CD4-positive, alpha-beta T cell (primary cell): ENCODE results near the gene NEK7. TPM values are rescaled to one million over a fixed set of nuclear protein-coding genes. Genes with fewer than 3 reads are reported as not detected.

Source experiments
- ATAC-seq: fragments of 200-7000 bp; cut with Tn5 transposase; one replicate; pipeline ENCODE4 v1.10.0; 2022; ENCODE audit warnings: mild to moderate bottlenecking; ENCODE audit not compliant: poor library complexity
- CTCF ChIA-PET: fragments of 350-600 bp; sonication (Branson Sonifier 250); formaldehyde crosslinking; loops from one replicate; lab custom pipeline; 2021; ENCODE audit warnings: antibody characterized with exemption, inconsistent platforms; lab: Charles Lee
- POLR2A ChIA-PET: fragments of 350-600 bp; sonication (Branson Sonifier 250); formaldehyde crosslinking; loops from one replicate; lab custom pipeline; 2021; ENCODE audit warnings: antibody characterized with exemption, inconsistent platforms; lab: Charles Lee
- DNase-seq, 14 experiments: peaks; one replicate each; pipeline ENCODE4 v3.0.0-alpha.2; 2013 to 2020; ENCODE audit warnings: mixed read lengths in 2 of 14
- H3K27ac ChIP-seq, 2 donors: one replicate each; pipeline versions ENCODE4 v1.5.1 to v1.7.0; 2013; ENCODE audit warnings: low read length in 2 of 2, low read depth in 1 of 2, mild to moderate bottlenecking in 1 of 2
- H3K27me3 ChIP-seq, 2 experiments: 1 replicate in 1 of 2; 2 replicates in 1 of 2; pipeline versions ENCODE4 v1.6.1 to v1.7.0; 2013; ENCODE audit warnings: low read length in 2 of 2, control low read depth in 1 of 2, mild to moderate bottlenecking in 1 of 2, moderate library complexity in 1 of 2; ENCODE audit not compliant: insufficient read depth in 2 of 2, control insufficient read depth in 1 of 2
- H3K36me3 ChIP-seq: one replicate; pipeline ENCODE4 v1.6.1; 2013; ENCODE audit warnings: low read length, control low read depth; ENCODE audit not compliant: insufficient read depth
- H3K4me1 ChIP-seq: one replicate; pipeline ENCODE4 v1.6.1; 2013; ENCODE audit warnings: low read length, control low read depth; ENCODE audit not compliant: insufficient read depth
- H3K4me3 ChIP-seq: one replicate; pipeline ENCODE4 v1.5.1; 2013; ENCODE audit warnings: mild to moderate bottlenecking, low read length, moderate library complexity
- H3K9me3 ChIP-seq, 2 experiments: 1 replicate in 1 of 2; 2 replicates in 1 of 2; pipeline versions ENCODE4 v1.6.1 to v1.7.0; 2013; ENCODE audit warnings: low read length in 2 of 2, mild to moderate bottlenecking in 2 of 2, control low read depth in 1 of 2, moderate library complexity in 1 of 2; ENCODE audit not compliant: control insufficient read depth in 1 of 2, insufficient read depth in 1 of 2
- H3K27ac Mint-ChIP-seq: one replicate; pipeline ENCODE4 v1.8.0; 2020; ENCODE audit warnings: mixed read lengths
- H3K27me3 Mint-ChIP-seq: one replicate; pipeline ENCODE4 v1.8.0; 2021; ENCODE audit warnings: mixed read lengths
- H3K36me3 Mint-ChIP-seq: one replicate; pipeline ENCODE4 v1.8.0; 2021; ENCODE audit warnings: low read depth, mixed read lengths
- H3K4me1 Mint-ChIP-seq: one replicate; pipeline ENCODE4 v1.8.0; 2021; ENCODE audit warnings: low read depth, mixed read lengths
- H3K4me3 Mint-ChIP-seq: one replicate; pipeline ENCODE4 v1.8.0; 2020; ENCODE audit warnings: mild to moderate bottlenecking, mixed read lengths
- H3K9me3 Mint-ChIP-seq: one replicate; pipeline ENCODE4 v1.8.0; 2020; ENCODE audit warnings: mixed read lengths
- CTCF ChIP-seq: fragments of 200-600 bp; IDR thresholded peaks from one replicate; pipeline ENCODE4 v1.8.0; 2022; ENCODE audit warnings: antibody characterized with exemption, mild to moderate bottlenecking
- intact Hi-C, 2 experiments: fragments of 100-400 bp; cut with DNase I in 1 of 2; cut with micrococcal nuclease in 1 of 2; formaldehyde crosslinking; loops; one replicate each; pipeline versions ENCODE4 v1.15.1 to v1.9.0; 2023 to 2025; cut with DNase I, micrococcal nuclease
- total RNA-seq, 174 experiments: library from RNA in 2 of 174; stranded (reverse) in 2 of 174; gene quantifications; one replicate each; pipeline ENCODE4 v1.2.3 and lab custom pipeline; 2021 to 2026

The NEK7 gene
- total RNA-seq, 2 experiments from 2014 or later, result 11.8 to 13.0 TPM

DNA sequence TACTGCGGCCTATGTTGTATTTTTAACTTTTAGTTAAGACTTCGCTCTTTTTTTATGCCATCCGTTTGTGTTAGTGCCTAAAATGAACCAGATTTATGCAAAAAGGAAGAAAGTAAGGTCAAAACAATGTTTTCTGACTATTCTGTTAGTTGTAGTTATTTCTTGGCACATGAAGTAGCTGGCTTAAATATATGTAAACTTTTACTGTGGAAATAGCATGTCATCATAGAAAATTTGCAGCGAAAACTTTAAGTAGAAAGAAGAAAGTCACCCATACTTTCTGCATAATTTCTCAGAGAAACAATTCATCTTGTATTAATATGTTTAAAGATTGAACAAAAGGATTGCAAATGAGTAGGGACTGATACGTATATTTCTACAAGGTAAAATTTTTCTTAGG, 106.4 kb downstream of the NEK7 start:
- POLR2A ChIA-PET, result interaction anchor here (1.0 kb wide), 1 partner anchor 105 kb away, joined by 3 read pairs; no protein-coding TSS in a partner anchor
- no peaks in the 10 kb centered on the region for H3K4me1 ChIP-seq
- Mint-ChIP-seq H3K27me3 (no peaks in the 10 kb centered on the region), H3K27ac (no peak overlapping the region), H3K9me3 (no peaks in the 10 kb centered on the region), H3K4me3 (no peak overlapping the region), H3K36me3 (peaks cover 16% of the 10 kb centered on the region), H3K4me1 (peaks cover 49% of the 10 kb centered on the region)
- H3K36me3 ChIP-seq, result peaks cover 28% of the 10 kb centered on the region
- no peak for DNase-seq
- no peak overlapping the region for H3K4me3 ChIP-seq
- TF ChIP-seq CTCF, result no peak
- intact Hi-C loops, result loop anchor here in 1 of 2 experiments (10.0 kb wide), 2 partner anchors 48 to 338 kb away; no protein-coding TSS in a partner anchor
- H3K9me3 ChIP-seq, result no peaks in the 10 kb centered on the region
- no peak overlapping the region for H3K27ac ChIP-seq
- CTCF ChIA-PET, result interaction anchor here (1.3 kb wide), 1 partner anchor 11 kb away, joined by 3 read pairs; no protein-coding TSS in a partner anchor
- ATAC-seq, result no peak
- no peaks in the 10 kb centered on the region for H3K27me3 ChIP-seq

DNA sequence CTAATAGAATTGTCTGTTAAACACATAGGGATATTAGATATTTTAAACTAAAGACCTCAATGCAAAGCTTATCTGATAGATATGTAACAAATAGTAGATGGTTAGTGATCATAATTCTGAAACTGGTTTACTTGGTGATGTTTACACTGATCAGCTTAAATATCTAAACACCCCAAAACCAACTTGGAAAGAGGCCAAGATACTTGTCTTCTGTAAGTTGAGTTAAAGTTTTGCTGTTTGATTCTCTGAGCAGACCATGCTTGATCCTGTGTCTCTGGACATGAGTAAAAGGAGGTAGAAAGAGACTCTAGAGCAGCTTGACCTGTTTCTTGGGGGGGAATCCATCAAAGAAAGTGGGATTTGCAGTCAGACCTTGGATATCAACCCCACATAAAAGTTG, 107.5 kb downstream of the NEK7 start:
- CTCF ChIA-PET, result interaction anchor here (0.7 to 1.0 kb wide), 2 partner anchors 10 to 19 kb away, joined by 3 read pairs; no protein-coding TSS in a partner anchor
- H3K4me1 Mint-ChIP-seq, result peaks cover 40% of the 10 kb centered on the region
- no peak for TF ChIP-seq CTCF
- no peak overlapping the region for H3K4me3 Mint-ChIP-seq
- H3K36me3 ChIP-seq, result peaks cover 34% of the 10 kb centered on the region
- no peak overlapping the region for H3K27ac Mint-ChIP-seq
- H3K9me3 ChIP-seq, result no peaks in the 10 kb centered on the region
- H3K9me3 Mint-ChIP-seq, result no peaks in the 10 kb centered on the region
- no peaks in the 10 kb centered on the region for H3K27me3 ChIP-seq
- H3K4me1 ChIP-seq, result no peaks in the 10 kb centered on the region
- H3K27me3 Mint-ChIP-seq, result no peaks in the 10 kb centered on the region
- DNase-seq (no peak), ATAC-seq (no peak)
- no peak overlapping the region for H3K27ac ChIP-seq
- intact Hi-C loops, result loop anchor here in 1 of 2 experiments (10.0 kb wide), 2 partner anchors 49 to 339 kb away; no protein-coding TSS in a partner anchor
- POLR2A ChIA-PET, result interaction anchor here (1.5 kb wide), 1 partner anchor 9 kb away, joined by 4 read pairs; no protein-coding TSS in a partner anchor
- peaks cover 16% of the 10 kb centered on the region for H3K36me3 Mint-ChIP-seq
- H3K4me3 ChIP-seq, result no peak overlapping the region

DNA sequence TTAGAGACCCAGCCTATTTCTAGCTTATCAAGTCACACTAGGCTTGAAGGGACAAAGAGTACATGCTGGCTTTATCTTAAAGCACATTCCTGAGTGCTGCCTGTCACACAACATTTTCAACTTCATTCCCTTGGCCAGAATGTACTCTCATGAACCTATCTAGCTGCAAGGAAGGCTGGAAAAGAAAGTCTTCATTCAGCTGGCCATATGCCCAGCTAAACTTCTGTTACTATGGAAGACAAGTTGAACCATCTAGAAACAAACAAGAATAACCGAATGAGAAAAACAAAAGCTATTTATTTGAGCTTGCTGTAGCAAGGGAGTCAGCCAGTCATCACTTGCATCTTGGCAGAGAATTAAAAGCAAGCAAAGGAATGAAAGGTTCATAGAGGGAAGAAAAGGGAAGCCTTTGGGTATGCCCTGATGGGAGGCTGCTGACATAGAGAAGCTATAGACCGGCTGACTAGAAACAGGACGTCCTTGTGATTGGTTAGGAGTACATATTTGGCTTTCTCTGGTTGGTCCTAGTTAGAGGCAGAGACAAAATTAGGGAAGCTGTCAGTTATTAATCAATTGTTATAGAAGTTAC, 108.4 kb downstream of the NEK7 start:
- Histone ChIP-seq H3K4me1 (no peaks in the 10 kb centered on the region), H3K36me3 (peaks cover 34% of the 10 kb centered on the region), H3K4me3 (no peak overlapping the region), H3K27me3 (no peaks in the 10 kb centered on the region), H3K9me3 (no peaks in the 10 kb centered on the region), H3K27ac (no peak overlapping the region)
- no peak for ATAC-seq
- peaks cover 16% of the 10 kb centered on the region for H3K36me3 Mint-ChIP-seq
- TF ChIP-seq CTCF, result no peak
- ChIA-PET POLR2A (interaction anchor here (1.3 to 1.5 kb wide), 2 partner anchors 10 to 425 kb away, joined by 4 read pairs; no protein-coding TSS in a partner anchor), CTCF (interaction anchor here (0.7 to 1.0 kb wide), 2 partner anchors 11 to 18 kb away, joined by 3 read pairs; no protein-coding TSS in a partner anchor)
- H3K27ac Mint-ChIP-seq, result no peak overlapping the region
- no peaks in the 10 kb centered on the region for H3K9me3 Mint-ChIP-seq
- H3K27me3 Mint-ChIP-seq, result no peaks in the 10 kb centered on the region
- DNase-seq, result no peak
- H3K4me3 Mint-ChIP-seq, result no peak overlapping the region
- peaks cover 31% of the 10 kb centered on the region for H3K4me1 Mint-ChIP-seq
- intact Hi-C loops, result loop anchor here in 1 of 2 experiments (10.0 kb wide), 2 partner anchors 50 to 340 kb away; no protein-coding TSS in a partner anchor
